Panc1 (cell line): ENCODE measurements around the gene GNAZ. TPM values are rescaled to one million over a fixed set of nuclear protein-coding genes. Genes with fewer than 3 reads are reported as not detected.

ENCODE experiments used
- ATAC-seq: fragments of 200-7000 bp; cut with Tn5 transposase; 2 replicates; pipeline ENCODE4 v1.9.1; 2020; ENCODE audit warnings: mild to moderate bottlenecking, moderate library complexity
- BruUV-seq: library from RNA; stranded (reverse); fragments of 400-500 nt; replicated peaks from 2 replicates; lab custom pipeline; 2021; lab: Mats Ljungman, UMichigan
- CTCF ChIA-PET: fragments of 300-600 bp; sonication (Branson Sonifier 250); formaldehyde crosslinking; loops from one replicate; lab custom pipeline; 2022; ENCODE audit warnings: antibody characterized with exemption; lab: Charles Lee
- POLR2A ChIA-PET: fragments of 300-600 bp; sonication (Branson Sonifier 250); formaldehyde crosslinking; loops from one replicate; lab custom pipeline; 2022; ENCODE audit warnings: antibody characterized with exemption; lab: Charles Lee
- DNase-seq: peaks from one replicate; pipeline ENCODE4 v3.0.0-alpha.2; 2010; ENCODE audit warnings: low read depth, low spot score
- H3K27ac ChIP-seq: 2 replicates; pipeline ENCODE4 v1.5.1; 2011; ENCODE audit warnings: mild to moderate bottlenecking, low read length, inconsistent platforms
- H3K27me3 ChIP-seq: fragments of 200-500 bp; sonication (Bioruptor generic); 2 replicates; pipeline ENCODE4 v1.6.0; 2014; ENCODE audit warnings: low read length, inconsistent platforms; ENCODE audit not compliant: control insufficient read depth, insufficient read depth
- H3K36me3 ChIP-seq: fragments of 200-500 bp; sonication (Bioruptor generic); 2 replicates; pipeline ENCODE4 v1.5.1; 2014; ENCODE audit warnings: inconsistent platforms, mild to moderate bottlenecking, low read length, moderate library complexity; ENCODE audit not compliant: control insufficient read depth, insufficient read depth
- H3K4me1 ChIP-seq: 2 replicates; pipeline ENCODE4 v1.5.1; 2011; ENCODE audit warnings: inconsistent platforms, mild to moderate bottlenecking, low read length, moderate library complexity; ENCODE audit not compliant: control insufficient read depth, insufficient read depth
- H3K4me3 ChIP-seq, 2 experiments: 2 replicates each; pipeline ENCODE4 v1.5.1; 2011 to 2012; ENCODE audit warnings: low read depth in 2 of 2, low read length in 2 of 2, mild to moderate bottlenecking in 2 of 2, inconsistent platforms in 1 of 2, moderate library complexity in 1 of 2
- H3K9me3 ChIP-seq: fragments of 200-500 bp; sonication (Bioruptor generic); 2 replicates; pipeline ENCODE4 v1.5.1; 2014; ENCODE audit warnings: low read depth, mild to moderate bottlenecking, inconsistent platforms, low read length, moderate library complexity; ENCODE audit not compliant: control insufficient read depth, insufficient read depth
- POLR2AphosphoS5 ChIP-seq: IDR thresholded peaks from 2 replicates; pipeline ENCODE4 v1.6.1; 2012; ENCODE audit warnings: mild to moderate bottlenecking, low read depth, low read length, moderate library complexity
- REST ChIP-seq, 2 experiments: IDR thresholded peaks; 2 replicates each; pipeline ENCODE4 v1.6.1; 2011 to 2012; ENCODE audit warnings: low read depth in 2 of 2, control low read depth in 1 of 2, low read length in 1 of 2, mild to moderate bottlenecking in 1 of 2, moderate library complexity in 1 of 2; ENCODE audit not compliant: insufficient read depth in 1 of 2
- SIN3A ChIP-seq: IDR thresholded peaks from 2 replicates; pipeline ENCODE4 v1.6.1; 2012; ENCODE audit warnings: low read depth, mild to moderate bottlenecking, low read length, moderate library complexity, borderline replicate concordance; ENCODE audit not compliant: insufficient read depth
- TCF7L2 ChIP-seq: IDR thresholded peaks from 2 replicates; pipeline ENCODE4 v1.6.1; 2011; ENCODE audit warnings: mild to moderate bottlenecking, low read depth, low read length, inconsistent platforms
- in situ Hi-C: cut with HindIII; loops from 2 replicates; pipeline ENCODE4 v1.10.0; 2016; ENCODE audit warnings: low sequenced_read_pairs, low pct_unique_long_range_greater_than_20kb
- intact Hi-C: fragments of 100-400 bp; cut with micrococcal nuclease; formaldehyde crosslinking; loops from one replicate; pipeline ENCODE4 v1.10.0; 2022; ENCODE audit not compliant: unreplicated experiment
- total RNA-seq: library from RNA; stranded (reverse); gene quantifications from one replicate; pipeline ENCODE4 v1.2.1, GENCODE V29; 2021; ENCODE audit not compliant: unreplicated experiment
- TF ChIP-seq, protein P1 (sequence below): fragments of 450-650 bp; IDR thresholded peaks from 2 replicates; pipeline ENCODE4 v1.5.1; 2017; ENCODE audit warnings: mild to moderate bottlenecking

GNAZ gene
- total RNA-seq, 1 experiment from 2014 or later = 11.9 TPM

GRCh38 chr22:23150762-23151161 is 80.4 kb downstream of the GNAZ start:
- Histone ChIP-seq H3K36me3 (no peaks in the 10 kb centered on the region), H3K27me3 (no peaks in the 10 kb centered on the region), H3K4me1 (peaks cover under 1% of the 10 kb centered on the region; the same call in 1 of the 2 replicates), H3K27ac (no peak overlapping the region), H3K9me3 (no peaks in the 10 kb centered on the region), H3K4me3 (no peak overlapping the region)
- ChIA-PET POLR2A (no interaction called here), CTCF (no interaction called here)
- in situ Hi-C loops = no loop called here
- no peak for ATAC-seq
- DNase-seq = no peak
- intact Hi-C loops = no loop called here
- TF ChIP-seq POLR2AphosphoS5 = no peak
- TF ChIP-seq REST (IDR thresholded peaks at IDR 0.05; ENCODE audit: insufficient read depth in 1 of 2, low read depth in 2 of 2, low read length in 1 of 2) = no peak
- no peak for TF ChIP-seq TCF7L2
- no TSS peak for BruUV-seq

- no peaks in the 10 kb centered on the region for H3K4me1 ChIP-seq
These were observed 81.5 kb downstream of the GNAZ start for GRCh38 chr22:23151827-23152226.

More at GRCh38 chr22:23151827-23152226, 81.5 kb downstream of the GNAZ start:
- Histone ChIP-seq H3K36me3 (no peaks in the 10 kb centered on the region), H3K4me3 (no peak overlapping the region), H3K27me3 (no peaks in the 10 kb centered on the region), H3K9me3 (no peaks in the 10 kb centered on the region), H3K27ac (no peak overlapping the region)
- no TSS peak for BruUV-seq
- ChIA-PET CTCF (no interaction called here), POLR2A (no interaction called here)
- TF ChIP-seq, protein P1, sequence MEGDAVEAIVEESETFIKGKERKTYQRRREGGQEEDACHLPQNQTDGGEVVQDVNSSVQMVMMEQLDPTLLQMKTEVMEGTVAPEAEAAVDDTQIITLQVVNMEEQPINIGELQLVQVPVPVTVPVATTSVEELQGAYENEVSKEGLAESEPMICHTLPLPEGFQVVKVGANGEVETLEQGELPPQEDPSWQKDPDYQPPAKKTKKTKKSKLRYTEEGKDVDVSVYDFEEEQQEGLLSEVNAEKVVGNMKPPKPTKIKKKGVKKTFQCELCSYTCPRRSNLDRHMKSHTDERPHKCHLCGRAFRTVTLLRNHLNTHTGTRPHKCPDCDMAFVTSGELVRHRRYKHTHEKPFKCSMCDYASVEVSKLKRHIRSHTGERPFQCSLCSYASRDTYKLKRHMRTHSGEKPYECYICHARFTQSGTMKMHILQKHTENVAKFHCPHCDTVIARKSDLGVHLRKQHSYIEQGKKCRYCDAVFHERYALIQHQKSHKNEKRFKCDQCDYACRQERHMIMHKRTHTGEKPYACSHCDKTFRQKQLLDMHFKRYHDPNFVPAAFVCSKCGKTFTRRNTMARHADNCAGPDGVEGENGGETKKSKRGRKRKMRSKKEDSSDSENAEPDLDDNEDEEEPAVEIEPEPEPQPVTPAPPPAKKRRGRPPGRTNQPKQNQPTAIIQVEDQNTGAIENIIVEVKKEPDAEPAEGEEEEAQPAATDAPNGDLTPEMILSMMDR = no peak
- TF ChIP-seq TCF7L2 (no peak), POLR2AphosphoS5 (no peak), SIN3A (no peak), REST (IDR thresholded peaks at IDR 0.05; ENCODE audit: insufficient read depth in 1 of 2, low read depth in 2 of 2, low read length in 1 of 2) (no peak)
- in situ Hi-C loops = no loop called here
- intact Hi-C loops = no loop called here
- ATAC-seq (no peak), DNase-seq (no peak)
